Stomach smooth muscle (tissue), 2 donors: Measurements from ENCODE around the gene ADGRG4.

Experiments
- H3K27ac ChIP-seq: one replicate; pipeline ENCODE4 v1.7.0; 2013; ENCODE audit warnings: mild to moderate bottlenecking, low read length, inconsistent platforms
- H3K27me3 ChIP-seq, 2 donors: one replicate each; pipeline ENCODE4 v1.7.0; 2013; ENCODE audit warnings: low read length in 2 of 2; ENCODE audit not compliant: insufficient read depth in 2 of 2, control insufficient read depth in 1 of 2
- H3K36me3 ChIP-seq, 2 donors: one replicate each; pipeline ENCODE4 v1.7.0; 2013; ENCODE audit warnings: low read length in 2 of 2; ENCODE audit not compliant: control insufficient read depth in 2 of 2, insufficient read depth in 2 of 2
- H3K4me1 ChIP-seq: one replicate; pipeline ENCODE4 v1.7.0; 2013; ENCODE audit warnings: low read length; ENCODE audit not compliant: control insufficient read depth, insufficient read depth
- H3K4me3 ChIP-seq, 2 donors: one replicate each; pipeline ENCODE4 v1.7.0; 2013; ENCODE audit warnings: low read length in 2 of 2
- H3K9ac ChIP-seq, 2 donors: one replicate each; pipeline ENCODE4 v1.7.0; 2013; ENCODE audit warnings: low read length in 2 of 2, mild to moderate bottlenecking in 1 of 2
- H3K9me3 ChIP-seq, 2 donors: one replicate each; pipeline ENCODE4 v1.7.0; 2013; ENCODE audit warnings: low read length in 2 of 2; ENCODE audit not compliant: control insufficient read depth in 2 of 2
- donor health status: healthy.
- donor health status: Pancreatic carcinoma.

Gene ADGRG4

GRCh38 chrX:136303041-136303440 lies 2.3 kb downstream of the ADGRG4 start:
- Histone ChIP-seq H3K36me3 (no peaks in the 10 kb centered on the region), H3K4me1 (no peaks in the 10 kb centered on the region), H3K27ac (no peak overlapping the region), H3K27me3 (peaks cover 0 to 5% of the 10 kb centered on the region in 2 donors), H3K9me3 (no peaks in the 10 kb centered on the region), H3K4me3 (no peak overlapping the region), H3K9ac (no peak overlapping the region)

GRCh38 chrX:136304493-136304892 lies 3.7 kb downstream of the ADGRG4 start:
- Histone ChIP-seq H3K4me1 (no peaks in the 10 kb centered on the region), H3K27ac (no peak overlapping the region), H3K9me3 (no peaks in the 10 kb centered on the region), H3K36me3 (no peaks in the 10 kb centered on the region), H3K27me3 (peaks cover 0 to 8% of the 10 kb centered on the region in 2 donors), H3K4me3 (no peak overlapping the region), H3K9ac (no peak overlapping the region)

- Histone ChIP-seq H3K9ac (no peak overlapping the region), H3K36me3 (no peaks in the 10 kb centered on the region), H3K4me3 (no peak overlapping the region), H3K4me1 (no peaks in the 10 kb centered on the region), H3K27me3 (peaks cover 0 to 11% of the 10 kb centered on the region in 2 donors), H3K9me3 (no peaks in the 10 kb centered on the region), H3K27ac (no peak overlapping the region)
Observed at GRCh38 chrX:136306182-136306581, 5.4 kb downstream of the ADGRG4 start.

GRCh38 chrX:136307471-136307870 lies 6.7 kb downstream of the ADGRG4 start:
- H3K4me1 ChIP-seq: no peaks in the 10 kb centered on the region

GRCh38 chrX:136310411-136310810 lies 9.6 kb downstream of the ADGRG4 start:
- no peak overlapping the region for H3K27ac ChIP-seq
- H3K36me3 ChIP-seq: no peaks in the 10 kb centered on the region
- H3K9me3 ChIP-seq: no peaks in the 10 kb centered on the region
- no peak overlapping the region for H3K9ac ChIP-seq
- H3K27me3 ChIP-seq: peaks cover 0 to 9% of the 10 kb centered on the region in 2 donors
- H3K4me3 ChIP-seq: no peak overlapping the region
- H3K4me1 ChIP-seq: no peaks in the 10 kb centered on the region

More at GRCh38 chrX:136307471-136307870, 6.7 kb downstream of the ADGRG4 start:
- Histone ChIP-seq H3K36me3 (no peaks in the 10 kb centered on the region), H3K27me3 (peaks cover 0 to 11% of the 10 kb centered on the region in 2 donors), H3K4me3 (no peak overlapping the region), H3K9ac (no peak overlapping the region), H3K27ac (no peak overlapping the region), H3K9me3 (no peaks in the 10 kb centered on the region)

GRCh38 chrX:136318156-136318555 lies 17.4 kb downstream of the ADGRG4 start:
- H3K4me3 ChIP-seq: no peak overlapping the region
- no peaks in the 10 kb centered on the region for H3K36me3 ChIP-seq
- no peak overlapping the region for H3K9ac ChIP-seq
- H3K27me3 ChIP-seq: peaks cover 0 to 6% of the 10 kb centered on the region in 2 donors
- H3K27ac ChIP-seq: no peak overlapping the region
- H3K9me3 ChIP-seq: peaks cover 0 to 3% of the 10 kb centered on the region in 2 donors
- H3K4me1 ChIP-seq: no peaks in the 10 kb centered on the region

- H3K4me1 ChIP-seq: no peaks in the 10 kb centered on the region
- peaks cover 0 to 6% of the 10 kb centered on the region in 2 donors for H3K27me3 ChIP-seq
- H3K4me3 ChIP-seq: no peak overlapping the region
- H3K9me3 ChIP-seq: peaks cover 0 to 3% of the 10 kb centered on the region in 2 donors
- H3K9ac ChIP-seq: no peak overlapping the region
- H3K36me3 ChIP-seq: no peaks in the 10 kb centered on the region
- no peak overlapping the region for H3K27ac ChIP-seq
Observed at GRCh38 chrX:136318895-136319597, 18.3 kb downstream of the ADGRG4 start.

GRCh38 chrX:136319600-136319999 lies 18.8 kb downstream of the ADGRG4 start:
- H3K27ac ChIP-seq: no peak overlapping the region
- no peaks in the 10 kb centered on the region for H3K4me1 ChIP-seq
- no peaks in the 10 kb centered on the region for H3K36me3 ChIP-seq
- no peak overlapping the region for H3K4me3 ChIP-seq
- H3K9ac ChIP-seq: no peak overlapping the region
- H3K9me3 ChIP-seq: peaks cover 0 to 3% of the 10 kb centered on the region in 2 donors
- H3K27me3 ChIP-seq: peaks cover 0 to 6% of the 10 kb centered on the region in 2 donors

- H3K4me1 ChIP-seq: no peaks in the 10 kb centered on the region
- H3K27ac ChIP-seq: no peak overlapping the region
- no peaks in the 10 kb centered on the region for H3K36me3 ChIP-seq
- H3K27me3 ChIP-seq: peaks cover 0 to 2% of the 10 kb centered on the region in 2 donors
- no peaks in the 10 kb centered on the region for H3K9me3 ChIP-seq
- H3K4me3 ChIP-seq: no peak overlapping the region
- H3K9ac ChIP-seq: no peak overlapping the region
Observed at GRCh38 chrX:136321532-136321931, 20.8 kb downstream of the ADGRG4 start.

- Histone ChIP-seq H3K36me3 (no peaks in the 10 kb centered on the region), H3K4me3 (no peak overlapping the region), H3K27ac (no peak overlapping the region), H3K4me1 (no peaks in the 10 kb centered on the region), H3K9me3 (no peaks in the 10 kb centered on the region), H3K27me3 (peaks cover 0 to 2% of the 10 kb centered on the region in 2 donors), H3K9ac (no peak overlapping the region)
Observed at GRCh38 chrX:136322064-136322463, 21.3 kb downstream of the ADGRG4 start.

GRCh38 chrX:136325377-136325776 lies 24.6 kb downstream of the ADGRG4 start:
- H3K27ac ChIP-seq: no peak overlapping the region

More at GRCh38 chrX:136325377-136325776, 24.6 kb downstream of the ADGRG4 start:
- H3K4me3 ChIP-seq: no peak overlapping the region
- no peaks in the 10 kb centered on the region for H3K36me3 ChIP-seq
- peaks cover 0 to 2% of the 10 kb centered on the region in 2 donors for H3K27me3 ChIP-seq
- no peaks in the 10 kb centered on the region for H3K9me3 ChIP-seq
- no peaks in the 10 kb centered on the region for H3K4me1 ChIP-seq
- no peak overlapping the region for H3K9ac ChIP-seq
